Measurements from ENCODE around the gene ARHGDIA.

Gene ARHGDIA

GRCh38 chr17:81885869-81886548 lies 14.9 kb upstream of the ARHGDIA start:
- no peak for FAIRE-seq

GRCh38 chr17:81885454-81885853 lies 14.3 kb upstream of the ARHGDIA start:
- no peak for FAIRE-seq

- FAIRE-seq = no peak
Observed at GRCh38 chr17:81884968-81885367, 13.8 kb upstream of the ARHGDIA start.

GRCh38 chr17:81884520-81884919 lies 13.4 kb upstream of the ARHGDIA start:
- FAIRE-seq = no peak

GRCh38 chr17:81879121-81879520 lies 8.0 kb upstream of the ARHGDIA start:
- FAIRE-seq = no peak

- FAIRE-seq = no peak
Observed at GRCh38 chr17:81878294-81878693, 7.2 kb upstream of the ARHGDIA start.

- FAIRE-seq = no peak
Observed at GRCh38 chr17:81877569-81877968, 6.4 kb upstream of the ARHGDIA start.

- FAIRE-seq = no peak
Observed at GRCh38 chr17:81871387-81872230, 472 bp upstream of the ARHGDIA start.

GRCh38 chr17:81870131-81870980 lies 781 bp downstream of the ARHGDIA start:
- no peak for FAIRE-seq

GRCh38 chr17:81869221-81870130 lies 1.7 kb downstream of the ARHGDIA start:
- FAIRE-seq = no peak

- no peak for FAIRE-seq
Observed at GRCh38 chr17:81868674-81869220, 2.4 kb downstream of the ARHGDIA start.

- FAIRE-seq = no peak
Observed at GRCh38 chr17:81867991-81868673, 3.0 kb downstream of the ARHGDIA start.

- no peak for FAIRE-seq
Observed at GRCh38 chr17:81867170-81867990, 3.8 kb downstream of the ARHGDIA start.

GRCh38 chr17:81866440-81867169 lies 4.5 kb downstream of the ARHGDIA start:
- no peak for FAIRE-seq

- no peak for FAIRE-seq
Observed at GRCh38 chr17:81865733-81866439, 5.3 kb downstream of the ARHGDIA start.

- FAIRE-seq = no peak
Observed at GRCh38 chr17:81865358-81865732, 5.8 kb downstream of the ARHGDIA start.

GRCh38 chr17:81863833-81864768 lies 7.0 kb downstream of the ARHGDIA start:
- FAIRE-seq = no peak

GRCh38 chr17:81863123-81863675 lies 7.9 kb downstream of the ARHGDIA start:
- FAIRE-seq = no peak
